DOHH2 (cell line): ENCODE data around the gene RASA3.

Source experiments
- H3F3A ChIP-seq: fragments of 200-600 bp; sonication (generic), shearing (Covaris generic); 2 replicates; pipeline ENCODE4 v1.6.0; 2016; ENCODE audit warnings: antibody characterized with exemption, mild to moderate bottlenecking; ENCODE audit not compliant: control insufficient read depth, insufficient read depth
- H3K27ac ChIP-seq: fragments of 200-600 bp; sonication (generic); 2 replicates; pipeline ENCODE4 v1.5.1; 2014; ENCODE audit warnings: low read depth, mild to moderate bottlenecking, low read length, moderate library complexity
- H3K27me3 ChIP-seq: fragments of 200-600 bp; sonication (generic); 2 replicates; pipeline ENCODE4 v1.6.1; 2014; ENCODE audit warnings: mild to moderate bottlenecking, low read length, mixed read lengths; ENCODE audit not compliant: control insufficient read depth
- H3K36me3 ChIP-seq: fragments of 200-600 bp; sonication (generic); 2 replicates; pipeline ENCODE4 v1.6.1; 2014; ENCODE audit warnings: mild to moderate bottlenecking, low read length, moderate library complexity, mixed read lengths; ENCODE audit not compliant: control insufficient read depth
- H3K4me1 ChIP-seq: fragments of 200-600 bp; sonication (generic); 2 replicates; pipeline ENCODE4 v1.6.1; 2014; ENCODE audit warnings: mild to moderate bottlenecking, low read length, mixed read lengths; ENCODE audit not compliant: control insufficient read depth
- H3K4me2 ChIP-seq: fragments of 200-600 bp; sonication (generic); 2 replicates; pipeline ENCODE4 v1.6.0; 2014; ENCODE audit warnings: mild to moderate bottlenecking, low read length, moderate library complexity
- H3K4me3 ChIP-seq: fragments of 200-600 bp; sonication (generic); 2 replicates; pipeline ENCODE4 v1.5.1; 2014; ENCODE audit warnings: mild to moderate bottlenecking, low read length, mixed read lengths
- H3K79me2 ChIP-seq: fragments of 200-600 bp; sonication (generic); 2 replicates; pipeline ENCODE4 v1.6.1; 2014; ENCODE audit warnings: mild to moderate bottlenecking, low read length, mixed read lengths; ENCODE audit not compliant: control insufficient read depth
- H3K9me2 ChIP-seq: fragments of 200-600 bp; sonication (generic); replicated peaks from 2 replicates; pipeline ENCODE4 v1.6.1; 2014; ENCODE audit warnings: mild to moderate bottlenecking, low read length, mixed read lengths; ENCODE audit not compliant: control insufficient read depth
- H3K9me3 ChIP-seq: fragments of 200-600 bp; sonication (generic); 2 replicates; pipeline ENCODE4 v1.6.1; 2014; ENCODE audit warnings: antibody characterized with exemption, low read length, mixed read lengths; ENCODE audit not compliant: control insufficient read depth, insufficient read depth
- H4K20me1 ChIP-seq: fragments of 200-600 bp; sonication (generic); 2 replicates; pipeline ENCODE4 v1.6.0; 2014; ENCODE audit warnings: low read depth, mild to moderate bottlenecking, antibody characterized with exemption, low read length, moderate library complexity; ENCODE audit not compliant: control insufficient read depth, insufficient read depth
- CTCF ChIP-seq: fragments of 200-600 bp; sonication (generic); IDR thresholded peaks from one replicate; pipeline ENCODE4 v1.5.1; 2014; ENCODE audit warnings: antibody characterized with exemption, mild to moderate bottlenecking, low read depth, low read length; ENCODE audit not compliant: poor library complexity, severe bottlenecking
- EZH2phosphoT487 ChIP-seq: fragments of 200-600 bp; sonication (generic); IDR thresholded peaks from 2 replicates; pipeline ENCODE4 v1.6.1; 2017; ENCODE audit warnings: borderline replicate concordance, mild to moderate bottlenecking, antibody characterized with exemption, low read length, moderate library complexity, mixed read lengths

Gene RASA3

GRCh38 chr13:114002771-114003321 is 129.6 kb downstream of the RASA3 start:
- TF ChIP-seq EZH2phosphoT487 (no peak), CTCF (no peak)
- no peaks in the 10 kb centered on the region for H3K36me3 ChIP-seq
- no peak overlapping the region for H3K4me3 ChIP-seq
- no peaks in the 10 kb centered on the region for H4K20me1 ChIP-seq
- H3F3A ChIP-seq: no peaks in the 10 kb centered on the region
- H3K4me2 ChIP-seq: no peak overlapping the region
- H3K4me1 ChIP-seq: no peaks in the 10 kb centered on the region
- no peak overlapping the region for H3K27ac ChIP-seq
- no peaks in the 10 kb centered on the region for H3K79me2 ChIP-seq
- no peaks in the 10 kb centered on the region for H3K9me2 ChIP-seq
- no peaks in the 10 kb centered on the region for H3K27me3 ChIP-seq
- H3K9me3 ChIP-seq: no peaks in the 10 kb centered on the region

- no peaks in the 10 kb centered on the region for H3K27me3 ChIP-seq
- H3K4me1 ChIP-seq: no peaks in the 10 kb centered on the region
- H3K36me3 ChIP-seq: no peaks in the 10 kb centered on the region
- H3F3A ChIP-seq: no peaks in the 10 kb centered on the region
- TF ChIP-seq EZH2phosphoT487 (no peak), CTCF (no peak)
- H3K79me2 ChIP-seq: no peaks in the 10 kb centered on the region
- no peaks in the 10 kb centered on the region for H3K9me3 ChIP-seq
- H4K20me1 ChIP-seq: no peaks in the 10 kb centered on the region
- H3K4me3 ChIP-seq: no peak overlapping the region
- H3K4me2 ChIP-seq: no peak overlapping the region
- no peaks in the 10 kb centered on the region for H3K9me2 ChIP-seq
- no peak overlapping the region for H3K27ac ChIP-seq
Observed at GRCh38 chr13:114002009-114002544, 130.3 kb downstream of the RASA3 start.

- Histone ChIP-seq H3K27me3 (no peaks in the 10 kb centered on the region), H3K4me2 (no peak overlapping the region), H3K4me3 (no peak overlapping the region), H3K9me3 (no peaks in the 10 kb centered on the region), H3K4me1 (no peaks in the 10 kb centered on the region), H3K79me2 (no peaks in the 10 kb centered on the region), H3K27ac (no peak overlapping the region), H4K20me1 (no peaks in the 10 kb centered on the region), H3K36me3 (no peaks in the 10 kb centered on the region), H3K9me2 (no peaks in the 10 kb centered on the region), H3F3A (no peaks in the 10 kb centered on the region)
- TF ChIP-seq CTCF: no peak
- TF ChIP-seq EZH2phosphoT487: no peak
Observed at GRCh38 chr13:114001331-114002008, 131.0 kb downstream of the RASA3 start.
